T-helper 1 cell treated with Interleukin-12 subunit alpha and Interleukin-12 subunit beta and Interleukin-4 antibody, amounts not matched to agents 30 μg/mL and 1 μg/mL, for 36 hours (primary cell): ENCODE results near the gene SNTA1.

Source experiments
- H3K27ac Mint-ChIP-seq: one replicate; pipeline ENCODE4 v1.8.0; 2021; ENCODE audit warnings: mild to moderate bottlenecking, mixed read lengths
- H3K27me3 Mint-ChIP-seq: one replicate; pipeline ENCODE4 v1.8.0; 2021; ENCODE audit warnings: low read depth, mixed read lengths
- H3K36me3 Mint-ChIP-seq: one replicate; pipeline ENCODE4 v1.8.0; 2021; ENCODE audit warnings: low read depth, mixed read lengths
- H3K4me1 Mint-ChIP-seq: one replicate; pipeline ENCODE4 v1.8.0; 2021; ENCODE audit warnings: low read depth, mixed read lengths
- H3K4me3 Mint-ChIP-seq: one replicate; pipeline ENCODE4 v1.8.0; 2021; ENCODE audit warnings: mild to moderate bottlenecking, moderate library complexity, mixed read lengths
- H3K9me3 Mint-ChIP-seq: one replicate; pipeline ENCODE4 v1.8.0; 2021; ENCODE audit warnings: mixed read lengths

The SNTA1 gene

DNA sequence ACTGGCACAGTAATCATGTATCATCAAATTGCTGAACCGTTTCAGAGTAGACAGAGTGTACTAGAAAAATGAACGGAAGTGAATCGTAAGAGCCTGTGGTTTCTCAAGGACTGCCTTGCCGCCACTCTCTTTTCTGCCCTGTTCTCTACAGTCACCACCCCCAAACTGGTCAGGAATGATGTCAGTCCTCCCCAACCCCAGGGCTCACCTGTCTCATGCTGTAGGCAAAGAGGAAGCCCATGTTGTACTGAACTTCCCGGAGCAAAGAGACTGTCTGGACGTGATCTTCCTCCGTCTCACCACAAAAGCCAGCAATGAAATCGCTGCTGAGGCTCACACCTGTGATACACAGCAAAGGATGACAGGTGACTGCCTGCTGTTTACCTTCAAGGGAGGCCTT lies 73.3 kb downstream of the SNTA1 start:
- Mint-ChIP-seq H3K9me3 (no peaks in the 10 kb centered on the region), H3K27me3 (no peaks in the 10 kb centered on the region), H3K4me3 (peak overlapping the region; percentile 60), H3K36me3 (peaks cover 37% of the 10 kb centered on the region), H3K4me1 (peaks cover 29% of the 10 kb centered on the region), H3K27ac (peak overlapping the region; percentile 82)

DNA sequence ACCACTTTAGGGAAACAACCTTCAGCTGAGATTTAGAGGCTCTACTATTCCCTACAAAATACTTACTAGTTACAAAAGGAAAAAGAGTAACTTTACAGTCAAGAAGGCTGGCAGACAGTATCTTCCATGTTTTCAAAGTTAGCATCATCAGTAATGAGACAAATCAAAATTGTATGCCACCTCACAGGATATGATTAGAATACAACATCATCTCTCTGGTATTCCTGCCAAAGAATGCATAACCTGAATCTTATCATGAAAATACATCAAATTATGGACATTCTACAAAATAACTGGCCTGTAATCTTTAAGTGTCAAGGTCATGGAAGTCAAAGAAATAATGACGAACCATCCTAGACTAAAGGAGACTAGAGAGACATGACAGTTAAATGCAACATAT lies 80.7 kb downstream of the SNTA1 start:
- Mint-ChIP-seq H3K4me3 (no peak overlapping the region), H3K27me3 (no peaks in the 10 kb centered on the region), H3K4me1 (no peaks in the 10 kb centered on the region), H3K36me3 (peaks cover 48% of the 10 kb centered on the region), H3K9me3 (no peaks in the 10 kb centered on the region), H3K27ac (no peak overlapping the region)

DNA sequence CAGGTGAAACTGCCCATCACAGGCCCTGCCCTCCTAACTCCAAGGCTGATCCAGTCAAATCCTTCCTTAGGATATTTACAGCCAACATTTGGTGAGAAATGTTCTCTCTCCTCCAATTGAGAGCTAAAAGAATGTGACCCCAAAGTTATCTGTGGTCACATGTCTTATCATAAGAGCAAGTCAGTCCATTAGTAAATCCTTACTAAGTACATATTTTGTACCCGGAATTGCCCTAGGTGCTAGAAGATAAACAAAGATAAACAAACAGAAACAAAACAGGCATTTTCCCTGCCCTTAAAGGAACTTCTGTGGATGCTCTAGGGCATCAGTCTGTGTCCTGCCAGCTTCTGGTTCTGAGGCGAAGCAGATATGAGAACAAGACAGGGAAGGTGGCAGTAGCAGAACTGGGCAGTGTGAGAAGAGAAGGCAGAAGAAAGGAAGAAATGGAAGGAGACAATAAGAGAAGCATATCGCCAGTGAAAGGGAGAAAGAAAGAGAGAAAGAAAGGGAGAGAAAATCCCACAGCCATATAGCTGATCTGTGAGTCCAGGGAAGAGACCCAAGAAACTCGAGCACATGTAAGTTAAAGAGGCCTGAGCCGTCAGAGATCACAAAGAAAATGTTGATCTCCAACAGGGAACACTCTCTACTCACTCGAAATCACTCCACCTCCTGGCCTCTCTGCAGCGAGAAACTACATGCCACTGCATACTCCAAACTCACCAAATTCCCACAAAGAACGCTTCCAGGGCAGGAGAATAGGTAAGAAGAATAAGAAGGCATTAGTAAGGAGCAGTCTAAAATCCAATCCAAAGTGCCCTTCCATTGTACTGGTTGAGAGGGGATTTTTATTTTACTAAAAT lies 83.9 kb downstream of the SNTA1 start:
- Mint-ChIP-seq H3K4me1 (no peaks in the 10 kb centered on the region), H3K27ac (no peak overlapping the region), H3K9me3 (no peaks in the 10 kb centered on the region), H3K27me3 (no peaks in the 10 kb centered on the region), H3K36me3 (peaks cover 36% of the 10 kb centered on the region), H3K4me3 (no peak overlapping the region)
